HG02938 (cell line): ENCODE measurements around the gene ETNPPL.
"Not testable (repeated sequence)": the region's sequence is repeated elsewhere in the genome, so short reads cannot be mapped to it uniquely, and the experiment has no call there.

Experiments
- ATAC-seq: cut with Tn5 transposase; IDR thresholded peaks from one replicate; pipeline ENCODE4 v1.9.1; 2021; ENCODE audit warnings: mild to moderate bottlenecking, moderate library complexity; ENCODE audit not compliant: unreplicated experiment

ETNPPL gene

DNA sequence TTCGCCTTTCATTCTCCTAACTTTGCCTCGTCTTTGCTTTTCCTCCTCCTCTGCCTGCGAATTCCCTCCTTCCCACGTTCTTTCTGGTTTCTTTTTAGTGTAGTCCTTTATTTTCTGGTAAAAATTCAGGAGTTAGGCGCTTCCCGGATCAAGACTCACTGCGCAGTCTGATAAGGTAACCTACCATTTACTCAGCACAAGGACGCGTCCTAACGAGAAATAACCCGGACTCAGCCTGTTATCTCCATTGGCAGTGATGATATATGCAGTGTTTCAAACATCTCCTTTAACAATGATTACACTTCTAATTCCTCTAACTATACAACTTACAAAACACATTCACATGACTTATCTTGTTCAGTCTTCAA lies 357 bp upstream of the ETNPPL start:
- no peak for ATAC-seq

DNA sequence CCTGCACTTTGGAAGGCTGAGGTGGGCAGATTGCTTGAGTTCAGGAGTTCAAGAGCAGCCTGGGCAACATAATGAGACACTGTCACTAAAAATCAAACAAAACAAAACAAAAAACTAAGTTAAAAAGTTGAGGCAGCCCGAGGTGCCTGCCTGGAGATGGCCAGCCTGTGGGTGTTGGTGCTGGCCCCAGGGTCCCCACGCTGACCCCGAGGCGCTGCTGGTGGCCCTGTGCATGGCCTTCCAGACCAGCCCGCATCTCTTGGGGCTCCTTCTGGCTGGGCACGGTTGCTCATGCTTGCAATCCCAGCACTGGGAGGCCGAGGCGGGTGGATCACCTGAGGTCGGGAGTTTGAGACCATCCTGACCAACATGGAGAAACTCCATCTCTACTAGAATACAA lies 4.4 kb downstream of the ETNPPL start:
- ATAC-seq, result no peak

DNA sequence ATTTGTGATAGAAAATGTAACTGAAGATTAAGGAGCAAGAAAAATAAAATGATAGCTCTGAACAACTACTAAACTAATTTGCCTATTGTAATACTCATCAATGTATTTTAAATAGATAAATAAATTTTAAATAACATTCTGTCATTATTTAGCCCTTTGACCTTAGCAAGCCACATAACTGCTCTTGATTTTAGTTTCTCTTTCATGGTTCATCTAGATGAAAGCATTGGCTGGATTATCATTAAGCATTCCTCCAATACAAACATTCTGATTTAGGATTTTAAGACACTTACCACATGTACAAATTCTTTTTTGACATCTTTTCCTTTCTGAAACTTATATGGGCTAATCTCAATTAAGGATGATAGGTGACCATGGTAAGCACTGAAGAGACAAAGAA lies 8.5 kb downstream of the ETNPPL start:
- no peak for ATAC-seq

DNA sequence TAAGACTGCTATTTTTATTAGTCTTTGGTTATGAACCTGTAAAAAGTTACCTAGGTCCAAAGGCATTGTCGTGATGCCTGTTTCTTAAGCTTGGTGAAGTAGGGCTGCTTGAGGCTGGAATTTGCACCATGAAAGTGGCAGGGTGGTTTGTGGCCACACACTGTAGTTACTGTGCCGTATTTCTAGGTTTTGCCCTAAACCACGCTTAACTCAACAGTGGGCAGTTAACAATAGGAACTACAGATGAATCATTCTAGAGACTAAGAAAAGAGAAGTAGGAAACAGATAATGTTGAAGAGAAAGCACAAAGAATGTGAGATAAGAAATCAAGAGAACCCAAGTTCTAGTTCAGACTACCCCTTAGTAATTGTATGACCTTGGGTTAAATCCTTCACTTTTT lies 11.5 kb downstream of the ETNPPL start:
- no peak for ATAC-seq

DNA sequence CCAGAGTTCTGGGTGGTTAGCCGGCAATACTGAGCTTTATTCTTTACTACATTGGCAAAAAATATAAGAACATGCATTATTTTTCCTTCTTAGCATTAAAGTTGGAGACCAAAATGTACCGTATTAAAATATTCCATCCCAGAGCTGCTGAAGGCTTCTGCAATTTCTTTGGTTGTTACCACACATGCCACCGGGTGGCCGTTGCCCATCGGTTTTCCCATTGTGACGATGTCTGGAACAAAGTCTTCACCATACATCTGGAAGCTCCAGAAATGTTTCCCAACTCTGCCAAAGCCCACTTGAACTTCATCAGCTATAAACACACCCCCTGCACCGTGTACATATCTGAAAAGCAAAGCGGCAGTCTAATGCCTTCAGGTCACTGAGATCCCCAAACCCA lies 13.7 kb downstream of the ETNPPL start:
- ATAC-seq, result no peak

DNA sequence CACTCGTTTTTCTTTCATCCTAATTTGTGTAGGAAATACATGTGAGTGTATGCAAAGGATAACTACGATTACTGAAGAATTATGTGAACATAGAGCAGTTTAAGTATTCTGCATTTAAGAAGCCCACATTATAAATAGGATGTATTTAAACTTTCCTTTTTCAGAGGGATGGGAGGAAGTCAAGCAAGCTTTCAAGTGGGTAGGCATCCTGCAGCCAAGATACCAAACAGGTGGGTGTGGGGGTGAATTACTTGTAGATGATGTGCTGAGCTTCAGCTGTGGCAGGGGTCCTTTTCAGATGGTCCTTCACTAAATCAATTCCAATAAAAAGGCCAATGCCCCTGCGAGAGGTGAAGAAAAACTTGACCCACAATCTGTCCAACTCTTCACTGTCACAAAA lies 16.3 kb downstream of the ETNPPL start:
- no peak for ATAC-seq

DNA sequence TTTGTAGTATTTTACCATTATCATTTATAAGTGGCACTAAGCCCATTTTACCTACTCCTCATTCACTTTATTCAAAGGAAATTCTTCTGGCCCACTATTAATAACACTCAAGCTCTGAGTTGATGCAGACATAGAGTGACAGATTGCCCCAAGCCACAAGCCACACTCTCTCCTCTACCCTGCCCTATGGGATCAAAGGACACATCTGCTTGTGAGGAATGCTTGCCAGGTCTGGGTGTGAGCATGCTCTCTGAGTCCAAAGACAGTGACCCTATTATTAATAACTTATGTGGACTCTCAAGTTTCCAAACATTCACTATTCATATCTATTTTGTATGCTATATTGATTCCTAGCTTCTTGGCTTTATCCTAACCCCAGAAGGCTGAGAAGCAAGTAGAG lies 18.5 kb downstream of the ETNPPL start:
- ATAC-seq, result no peak

DNA sequence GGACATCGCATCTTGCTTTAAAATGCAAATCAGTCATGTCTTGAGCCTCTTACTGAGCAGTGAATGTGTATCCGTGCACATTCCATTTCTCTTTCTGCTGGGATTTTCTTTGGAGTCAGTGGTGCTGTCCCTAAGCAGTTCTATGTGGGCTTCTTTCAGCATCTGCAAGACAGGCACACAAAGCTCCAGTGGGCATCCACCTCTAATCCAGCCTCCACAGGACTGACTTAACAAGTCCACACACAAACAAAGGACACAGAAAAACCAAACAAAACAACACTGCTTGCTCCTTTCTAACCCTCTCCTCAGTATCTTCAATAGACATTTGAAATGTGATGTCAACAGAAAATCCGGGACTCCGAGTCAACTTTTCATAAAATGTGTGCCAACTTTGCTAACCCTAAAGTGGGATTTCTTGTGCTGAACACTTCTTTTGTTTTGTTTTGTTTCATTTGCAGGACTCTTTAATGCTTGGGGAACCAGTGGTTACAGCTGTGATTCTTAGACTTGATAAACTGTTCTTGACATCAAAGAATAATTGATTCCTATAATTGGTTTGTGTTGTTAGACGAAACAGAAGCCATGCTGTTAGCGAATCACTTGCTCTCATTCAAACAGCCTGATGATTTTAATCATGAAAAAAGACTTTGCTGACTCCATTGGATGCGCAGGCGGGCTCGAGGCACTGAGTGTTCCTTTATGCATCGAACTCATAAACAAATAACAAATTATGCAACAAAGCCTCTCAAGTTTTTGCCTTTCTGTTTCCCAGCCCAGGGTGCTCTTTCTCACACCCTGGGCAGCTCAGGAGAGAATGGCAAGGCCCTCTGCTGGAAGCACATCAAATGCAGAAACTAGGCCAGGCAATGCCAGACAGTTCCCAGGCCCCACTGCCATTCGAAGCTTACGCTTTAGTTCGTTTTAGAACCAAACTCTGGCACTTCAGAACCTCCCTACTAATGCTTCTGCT lies 20.1 kb downstream of the ETNPPL start:
- no peak for ATAC-seq

DNA sequence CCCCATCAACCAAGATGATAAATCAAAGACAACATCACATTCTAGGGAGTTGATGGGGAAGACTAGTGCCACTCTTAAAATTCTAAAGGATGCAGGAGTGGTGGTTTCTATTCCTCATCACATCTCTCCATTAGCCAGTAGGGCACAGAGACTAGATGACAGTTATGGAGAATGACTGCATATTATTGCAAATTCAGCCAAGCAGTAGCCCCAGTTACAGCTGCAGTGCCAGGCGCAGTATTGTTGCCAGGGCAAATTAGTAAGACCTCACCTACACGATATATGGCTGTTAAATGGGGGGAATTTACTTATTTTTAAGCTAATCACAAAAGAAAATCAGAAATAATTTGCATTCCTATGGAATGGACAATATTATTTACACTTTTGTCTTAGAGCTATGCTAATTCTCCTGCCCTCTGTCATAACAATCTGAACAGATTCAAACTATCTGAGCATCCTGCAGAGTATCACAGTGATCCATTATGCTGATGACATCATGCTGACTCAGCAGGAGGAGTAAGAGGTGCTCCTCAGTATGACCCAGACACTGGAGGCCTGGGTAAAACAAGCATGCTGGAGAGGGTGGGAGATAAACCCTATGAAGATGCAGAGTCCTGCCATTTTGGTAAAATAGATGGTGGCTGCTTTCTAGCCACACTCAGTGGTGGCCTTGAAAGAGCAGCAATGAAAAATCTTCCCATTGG lies 24.7 kb downstream of the ETNPPL start:
- ATAC-seq, result no peak

DNA sequence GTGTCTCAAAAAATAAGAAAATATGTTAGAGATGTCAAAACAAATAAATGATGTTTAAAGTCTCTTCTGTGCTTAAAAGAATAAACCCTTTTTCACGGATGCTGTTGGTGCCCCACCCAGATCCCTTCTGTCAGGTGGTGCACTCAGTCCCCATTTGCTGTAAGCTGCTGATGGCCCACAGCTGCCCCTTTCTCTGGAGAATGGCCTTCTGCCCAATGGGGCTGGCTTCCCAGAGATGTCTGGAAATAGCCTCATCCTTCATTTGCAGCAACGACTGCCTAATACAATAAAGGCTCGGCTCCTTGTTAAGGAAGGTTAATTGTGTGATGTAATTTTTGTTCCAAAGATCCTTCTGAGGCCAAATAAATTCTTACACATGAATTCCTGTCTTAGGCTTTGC lies 31.8 kb downstream of the ETNPPL start:
- no peak for ATAC-seq

DNA sequence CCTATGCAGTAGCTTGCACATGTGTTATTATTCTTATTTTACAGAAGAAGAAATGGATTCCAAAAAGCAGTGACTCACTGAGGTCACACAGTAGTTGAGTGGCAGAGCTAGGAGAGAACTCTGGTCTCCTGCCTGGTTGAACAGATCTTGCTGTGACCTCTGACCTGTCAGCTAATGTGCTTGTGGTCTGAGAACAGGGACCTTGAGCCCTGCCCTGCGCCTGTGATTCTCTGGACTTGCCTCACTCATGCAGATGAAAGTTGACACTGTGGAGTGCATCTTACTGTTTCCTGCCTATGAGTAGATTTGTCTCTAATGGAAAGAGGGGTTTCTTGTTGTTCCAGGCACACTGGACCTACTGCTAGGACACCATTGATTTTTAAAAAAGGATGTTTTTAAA lies 32.3 kb downstream of the ETNPPL start:
- ATAC-seq, result no peak

DNA sequence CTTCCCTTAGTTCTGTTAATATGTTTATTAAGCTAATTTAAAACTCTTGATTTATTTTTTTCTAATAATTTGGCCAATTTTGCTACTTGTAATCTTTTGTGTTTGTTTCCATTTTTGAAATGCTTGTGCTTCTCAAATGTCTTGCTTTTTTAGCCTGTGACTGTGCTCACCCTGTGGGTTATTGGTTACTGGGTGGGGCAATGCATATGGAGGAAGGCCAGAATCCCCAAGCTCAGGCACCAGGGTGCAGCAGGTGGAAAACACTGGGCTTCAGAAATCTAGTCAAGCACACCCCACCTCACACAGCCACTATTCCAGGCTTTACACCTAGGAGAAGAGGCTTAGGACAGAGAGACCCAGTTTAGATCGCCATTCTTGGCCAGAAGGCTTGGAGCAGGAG lies 33.1 kb downstream of the ETNPPL start:
- no peak for ATAC-seq

DNA sequence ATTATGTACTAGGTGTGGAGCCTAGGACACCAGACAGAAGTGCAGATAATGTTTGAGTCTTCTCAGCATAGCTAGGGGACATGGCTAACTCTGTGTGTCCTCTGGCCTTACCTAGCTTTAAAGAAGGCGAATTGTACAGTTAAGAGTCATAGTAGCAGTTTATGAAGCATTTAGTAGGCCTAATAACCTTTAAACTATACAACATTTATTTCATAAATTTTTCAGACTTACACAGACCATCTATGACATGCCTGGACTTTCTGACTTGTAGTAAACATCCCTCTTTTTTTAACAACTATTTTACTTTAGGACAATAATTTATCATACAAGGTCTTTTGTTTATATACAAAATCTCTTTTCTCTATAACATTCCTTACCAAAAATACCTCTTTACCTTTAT lies 37.4 kb downstream of the ETNPPL start:
- ATAC-seq, result no peak

DNA sequence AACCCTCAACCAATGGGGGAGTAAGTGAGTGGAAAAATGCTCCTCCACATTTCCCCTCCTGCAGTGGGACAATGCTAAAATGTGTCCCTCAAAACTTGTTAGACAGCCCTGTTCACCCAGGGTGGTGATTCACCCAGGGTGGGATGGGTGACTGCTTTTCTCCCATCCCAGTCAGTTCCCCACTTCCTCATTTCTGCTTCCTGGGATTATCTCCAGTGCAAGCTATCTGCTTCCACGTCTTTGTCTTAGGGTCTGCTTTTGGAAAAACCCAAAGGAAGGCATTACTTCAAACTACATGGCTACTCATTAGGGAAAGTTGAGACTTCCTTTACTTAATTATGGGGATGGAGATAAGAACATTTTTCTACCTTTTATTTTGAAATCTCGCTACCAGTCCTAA lies 45.5 kb downstream of the ETNPPL start:
- no peak for ATAC-seq

DNA sequence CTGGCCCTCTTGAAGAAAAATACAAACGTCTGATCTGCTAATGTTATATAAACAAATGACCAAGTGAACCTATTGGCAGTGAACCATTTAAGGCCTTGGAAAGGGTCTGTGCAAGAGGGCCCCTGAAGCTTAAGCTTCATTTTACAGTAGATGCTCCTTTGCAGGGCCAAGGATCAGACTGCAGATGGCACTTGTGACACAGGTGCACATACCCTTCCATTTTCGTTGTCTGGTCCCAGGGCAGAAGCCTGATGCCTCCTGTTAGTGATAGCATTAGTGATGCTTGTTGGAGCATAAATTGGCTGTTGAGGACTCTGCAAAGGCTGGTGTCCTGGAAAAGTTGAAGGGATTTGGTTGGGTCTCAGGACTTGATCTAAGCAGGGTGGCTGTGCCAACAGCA lies 46.5 kb downstream of the ETNPPL start:
- no peak for ATAC-seq

DNA sequence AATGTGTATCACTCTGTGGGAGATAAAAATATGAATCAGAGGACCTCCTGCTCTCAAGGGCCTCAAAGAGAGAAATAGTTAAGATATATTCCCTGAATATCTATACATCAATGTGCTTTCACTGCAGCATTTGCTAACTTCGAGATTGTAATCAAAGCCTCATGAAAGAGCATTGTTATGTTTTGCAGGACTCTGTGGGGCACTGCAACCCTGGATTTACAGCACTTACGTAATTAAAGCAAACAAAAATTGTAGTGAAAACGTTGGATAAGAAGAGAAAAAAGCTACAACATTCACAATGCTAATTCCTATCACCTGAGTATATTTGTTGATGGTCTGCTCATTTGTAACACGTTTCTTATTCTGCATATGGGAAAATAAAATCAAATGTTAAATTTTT lies 48.0 kb downstream of the ETNPPL start:
- ATAC-seq, result no peak

DNA sequence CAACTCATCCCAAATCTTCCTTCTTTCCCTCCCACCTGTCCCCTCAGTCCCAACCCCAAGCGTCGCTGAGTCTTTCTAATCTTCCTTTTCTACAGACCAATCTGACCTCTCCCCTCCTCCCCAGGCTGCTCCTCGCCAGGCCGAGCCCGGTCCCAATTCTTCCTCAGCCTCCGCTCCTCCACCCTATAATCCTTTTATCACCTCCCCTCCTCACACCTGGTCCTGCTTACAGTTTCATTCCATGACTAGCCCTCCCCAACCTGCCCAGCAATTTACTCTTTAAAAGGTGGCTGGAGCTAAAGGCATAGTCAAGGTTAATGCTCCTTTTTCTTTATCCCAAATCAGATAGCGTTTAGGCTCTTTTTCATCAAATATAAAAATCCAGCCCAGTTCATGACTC lies 52.3 kb downstream of the ETNPPL start:
- not testable (repeated sequence) for ATAC-seq

DNA sequence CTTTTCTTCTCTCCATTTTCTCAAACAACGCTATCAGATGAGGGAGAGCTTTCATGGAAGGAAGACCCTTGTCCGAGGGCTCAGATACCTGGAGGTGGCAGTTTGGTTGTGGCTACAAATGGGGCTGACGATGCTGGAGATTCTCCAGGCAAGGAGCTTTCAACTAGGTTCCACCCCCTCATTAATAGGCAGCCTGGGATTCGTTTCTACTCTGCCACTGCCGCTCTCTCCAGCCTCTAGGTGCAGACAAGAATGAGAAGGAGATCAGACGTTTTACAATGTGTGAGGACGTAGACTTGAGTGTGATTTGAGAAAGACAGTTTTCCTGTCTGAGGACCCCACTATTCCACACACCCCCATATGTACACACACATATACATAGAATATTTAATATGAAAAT lies 53.1 kb downstream of the ETNPPL start:
- no peak for ATAC-seq

DNA sequence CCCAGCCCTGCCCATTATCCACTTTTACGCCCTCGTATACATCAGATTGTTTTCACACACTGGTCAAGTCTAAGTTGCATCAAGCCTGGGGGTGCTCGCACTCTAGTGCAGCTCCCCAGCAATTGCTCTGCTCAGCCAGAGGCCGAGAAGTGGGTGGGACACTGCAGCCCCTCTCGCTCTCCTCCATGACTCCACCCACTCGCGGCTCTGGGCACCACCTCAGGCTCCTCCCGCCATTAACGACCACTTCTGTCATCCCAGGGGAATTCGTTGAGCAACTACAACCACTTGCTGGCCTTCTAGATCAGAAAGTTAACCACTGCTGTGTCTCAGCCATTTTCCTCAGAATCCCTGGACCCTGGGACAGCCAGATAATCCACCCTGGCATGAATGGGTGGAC lies 53.6 kb downstream of the ETNPPL start:
- ATAC-seq, result no peak

DNA sequence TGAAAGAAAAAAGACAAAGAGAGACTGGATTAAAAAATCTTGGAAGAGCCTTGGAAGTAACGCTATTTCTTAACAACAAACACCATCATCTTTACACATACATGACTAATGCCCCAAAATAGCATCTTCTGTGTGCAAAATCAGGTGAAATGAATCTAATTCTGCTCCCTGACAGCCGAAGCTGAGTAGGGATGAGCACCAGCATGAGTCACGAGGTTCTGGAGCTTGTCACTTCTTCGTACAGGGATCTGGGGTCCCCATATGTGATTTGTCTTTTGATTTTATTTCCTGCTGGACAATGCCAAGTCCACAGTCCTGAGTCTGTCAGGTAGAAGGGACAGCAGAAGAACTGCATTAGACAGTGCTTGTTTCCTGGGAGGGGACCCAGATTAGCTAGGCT lies 56.6 kb downstream of the ETNPPL start:
- ATAC-seq, result no peak

DNA sequence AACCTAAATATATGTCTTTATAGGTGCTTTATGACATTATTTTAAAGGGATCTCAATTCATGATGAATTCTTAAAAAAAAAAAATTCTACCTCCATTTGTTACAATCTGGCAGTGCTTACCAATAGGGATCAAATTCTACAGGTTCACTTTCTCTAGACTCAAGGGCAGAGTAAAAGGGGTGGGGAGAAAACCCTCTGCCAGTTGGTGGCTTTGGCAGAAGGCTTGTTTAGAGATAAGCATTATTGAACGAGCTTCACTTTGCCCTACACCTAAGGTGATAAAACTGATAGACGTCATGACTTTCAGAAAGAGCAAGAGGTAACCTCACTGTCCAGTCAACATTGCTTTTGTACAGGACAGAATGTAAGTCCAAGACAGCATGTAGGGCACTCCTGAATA lies 58.9 kb downstream of the ETNPPL start:
- ATAC-seq, result no peak

DNA sequence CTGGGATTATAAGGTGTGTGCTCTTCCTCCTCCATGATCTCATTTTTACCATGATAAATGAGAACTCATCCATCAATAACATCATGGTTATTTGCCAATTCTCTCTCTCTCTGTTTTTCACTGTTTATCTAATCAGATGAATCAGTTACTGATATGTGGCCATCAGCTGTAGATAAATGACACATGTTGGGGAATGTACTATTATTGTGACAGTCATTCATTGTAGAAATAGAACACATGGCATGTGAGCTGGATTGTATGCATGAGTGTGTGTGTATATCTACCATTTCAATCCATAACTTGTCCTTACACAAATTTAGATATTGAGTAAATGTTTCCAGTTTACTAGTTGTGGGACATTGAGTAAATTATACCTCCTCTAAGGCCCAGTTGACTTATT lies 59.5 kb downstream of the ETNPPL start:
- ATAC-seq, result no peak
